B cell (primary cell): Measurements from ENCODE around the gene PDE11A. TPM values are rescaled to one million over a fixed set of nuclear protein-coding genes. Genes with fewer than 3 reads are reported as not detected.

Experiments
- ATAC-seq: fragments of 200-7000 bp; cut with Tn5 transposase; one replicate; pipeline ENCODE4 v1.10.0; 2021; ENCODE audit warnings: low read depth, mild to moderate bottlenecking, moderate number of reproducible peaks, moderate library complexity
- CTCF ChIA-PET: fragments of 350-600 bp; sonication (Branson Sonifier 250); formaldehyde crosslinking; loops from one replicate; lab custom pipeline; 2021; ENCODE audit warnings: antibody characterized with exemption, inconsistent platforms; lab: Charles Lee
- POLR2A ChIA-PET: fragments of 350-600 bp; sonication (Branson Sonifier 250); formaldehyde crosslinking; loops from one replicate; lab custom pipeline; 2021; ENCODE audit warnings: antibody characterized with exemption; lab: Charles Lee
- DNase-seq: peaks from one replicate; pipeline ENCODE4 v3.0.0; 2013
- H2AFZ ChIP-seq: 2 replicates; pipeline ENCODE4 v1.6.1; 2012; ENCODE audit warnings: mild to moderate bottlenecking, low read depth, low read length; ENCODE audit not compliant: insufficient read depth, poor library complexity, severe bottlenecking
- H3K27ac ChIP-seq, 2 donors: 1 replicate in 1 of 2; 2 replicates in 1 of 2; pipeline ENCODE4 v1.5.1; 2012 to 2013; ENCODE audit warnings: low read length in 2 of 2, mild to moderate bottlenecking in 2 of 2, moderate library complexity in 1 of 2
- H3K27me3 ChIP-seq, 4 experiments: fragments of 200-600 bp in 1 of 4; sonication (generic) in 1 of 4; replicated peaks in 1 of 4; 1 replicate in 2 of 4; 2 replicates in 2 of 4; pipeline versions ENCODE4 v1.6.1 to v1.7.0; 2013 to 2016; ENCODE audit warnings: low read length in 3 of 4, mild to moderate bottlenecking in 2 of 4, mixed read lengths in 1 of 4, moderate library complexity in 1 of 4; ENCODE audit not compliant: insufficient read depth in 4 of 4, control insufficient read depth in 3 of 4; ENCODE audit errors: control extremely low read depth in 1 of 4
- H3K36me3 ChIP-seq, 2 experiments: replicated peaks in 1 of 2; 1 replicate in 1 of 2; 2 replicates in 1 of 2; pipeline versions ENCODE4 v1.6.1 to v1.7.1; 2013; ENCODE audit warnings: low read length in 1 of 2; ENCODE audit not compliant: insufficient read depth in 2 of 2, control insufficient read depth in 1 of 2; ENCODE audit errors: control extremely low read depth in 1 of 2, extremely low read depth in 1 of 2
- H3K4me1 ChIP-seq, 2 donors: fragments of 200-600 bp in 1 of 2; sonication (generic) in 1 of 2; 1 replicate in 1 of 2; 2 replicates in 1 of 2; pipeline versions ENCODE4 v1.5.1 to v1.6.1; 2013 to 2017; ENCODE audit warnings: low read length in 2 of 2; ENCODE audit not compliant: control insufficient read depth in 2 of 2, insufficient read depth in 2 of 2
- H3K4me2 ChIP-seq: replicated peaks from 2 replicates; pipeline ENCODE3; 2012; ENCODE audit warnings: mild to moderate bottlenecking, low read depth, low read length; ENCODE audit not compliant: poor library complexity, severe bottlenecking
- H3K4me3 ChIP-seq, 5 experiments: fragments of 200-600 bp in 1 of 5; sonication (generic) in 1 of 5; 1 replicate in 3 of 5; 2 replicates in 2 of 5; pipeline versions ENCODE4 v1.5.1 to v1.7.0; 2011 to 2016; ENCODE audit warnings: low read length in 4 of 5, mild to moderate bottlenecking in 4 of 5, low read depth in 2 of 5, control low read depth in 1 of 5, moderate library complexity in 1 of 5; ENCODE audit not compliant: insufficient read depth in 1 of 5; ENCODE audit errors: control extremely low read depth in 1 of 5, extremely low read depth in 1 of 5
- H3K79me2 ChIP-seq: fragments of 200-600 bp; sonication (generic); one replicate; pipeline ENCODE4 v1.6.0; 2016; ENCODE audit warnings: low read length; ENCODE audit not compliant: control insufficient read depth, insufficient read depth
- H3K9ac ChIP-seq: fragments of 200-600 bp; sonication (generic); 2 replicates; pipeline ENCODE4 v1.6.1; 2017; ENCODE audit warnings: mild to moderate bottlenecking, low read length, moderate library complexity
- H3K9me3 ChIP-seq, 3 donors: one replicate each; pipeline versions ENCODE4 v1.6.1 to v1.7.1; 2013; ENCODE audit warnings: low read length in 2 of 3; ENCODE audit not compliant: control insufficient read depth in 2 of 3, insufficient read depth in 1 of 3; ENCODE audit errors: control extremely low read depth in 1 of 3
- H4K20me1 ChIP-seq: 2 replicates; pipeline ENCODE4 v1.6.0; 2012; ENCODE audit warnings: mild to moderate bottlenecking, low read length; ENCODE audit not compliant: insufficient read depth, control insufficient read depth, poor library complexity, severe bottlenecking
- H3K27ac Mint-ChIP-seq: one replicate; pipeline ENCODE4 v1.8.0; 2021; ENCODE audit warnings: mixed read lengths
- H3K27me3 Mint-ChIP-seq: one replicate; pipeline ENCODE4 v1.8.0; 2021; ENCODE audit warnings: mixed read lengths
- H3K4me1 Mint-ChIP-seq: one replicate; pipeline ENCODE4 v1.8.0; 2021; ENCODE audit warnings: mixed read lengths
- H3K4me3 Mint-ChIP-seq: one replicate; pipeline ENCODE4 v1.8.0; 2021; ENCODE audit warnings: mixed read lengths
- H3K9me3 Mint-ChIP-seq: one replicate; pipeline ENCODE4 v1.8.0; 2022; ENCODE audit warnings: mixed read lengths; ENCODE audit not compliant: insufficient read depth
- EZH2 ChIP-seq: IDR thresholded peaks from 2 replicates; pipeline ENCODE4 v1.6.1; 2012; ENCODE audit warnings: borderline replicate concordance, low read depth, mild to moderate bottlenecking, moderate library complexity, low read length; ENCODE audit not compliant: insufficient read depth, poor library complexity, severe bottlenecking
- WGBS: methylation state at CpG from one replicate; pipeline ENCODE4 v1.1.5; 2013; ENCODE audit warnings: missing lambda C conversion rate; ENCODE audit not compliant: insufficient coverage; 5-methylcytosine and 5-hydroxymethylcytosine counted together
- intact Hi-C: fragments of 100-400 bp; cut with micrococcal nuclease; formaldehyde crosslinking; loops from one replicate; pipeline ENCODE4 v1.10.0; 2022
- polyA plus RNA-seq: library from polyadenylated mRNA; depleted of rRNA; stranded (reverse); fragments of >200 nt; gene quantifications from 2 replicates; pipeline ENCODE4 v1.2.3, GENCODE V29; 2012
- total RNA-seq, 2 donors: library from RNA; stranded (reverse); fragments of 120-200 nt in 1 of 2; gene quantifications; 1 replicate in 1 of 2; 2 replicates in 1 of 2; pipeline versions ENCODE4 v1.2.3 to v1.2.4, GENCODE V29; 2013 to 2022
- TF ChIP-seq, protein P1 (sequence below): fragments of 200-600 bp; IDR thresholded peaks from one replicate; pipeline ENCODE4 v1.8.0; 2022; ENCODE audit warnings: antibody characterized with exemption, mild to moderate bottlenecking

Gene PDE11A
- total and polyA plus RNA-seq, 2 donors (not counting 1 experiment from before 2014, with no cell fraction given) = 0.25 TPM; not detected in 1

DNA sequence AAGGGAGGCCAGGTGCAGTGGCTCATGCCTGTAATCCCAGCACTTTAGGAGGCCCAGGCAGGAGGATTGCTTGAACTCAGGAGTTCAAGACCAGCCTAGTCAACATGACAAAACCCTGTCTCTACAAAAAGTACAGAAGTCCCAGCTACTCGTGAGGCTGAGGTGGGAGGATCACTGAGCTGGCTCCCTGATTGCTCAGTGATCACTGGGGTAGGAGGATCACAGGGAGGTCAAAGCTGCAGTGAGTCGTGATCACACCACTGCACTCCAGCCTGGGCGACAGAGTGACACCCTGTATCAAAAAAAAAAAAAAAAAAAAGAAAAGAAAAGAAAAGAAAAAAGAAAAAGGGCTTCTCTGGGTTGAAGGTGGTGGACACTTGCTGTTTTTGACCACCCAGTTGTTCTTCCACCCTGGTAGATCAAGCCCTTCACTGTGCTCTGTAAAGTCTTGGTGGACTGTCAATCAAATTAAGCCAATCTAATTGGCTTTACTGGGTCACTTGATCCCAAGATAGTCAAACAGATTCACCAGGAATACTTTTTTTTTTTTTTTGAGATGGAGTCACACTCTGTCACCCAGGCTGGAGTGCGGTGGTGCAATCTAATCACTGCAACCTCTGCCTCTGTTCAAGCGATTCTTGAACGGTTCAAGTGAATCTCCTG, 488.4 kb downstream of the PDE11A start:
- H3K36me3 ChIP-seq = no peaks in the 10 kb centered on the region
- TF ChIP-seq, protein P1, sequence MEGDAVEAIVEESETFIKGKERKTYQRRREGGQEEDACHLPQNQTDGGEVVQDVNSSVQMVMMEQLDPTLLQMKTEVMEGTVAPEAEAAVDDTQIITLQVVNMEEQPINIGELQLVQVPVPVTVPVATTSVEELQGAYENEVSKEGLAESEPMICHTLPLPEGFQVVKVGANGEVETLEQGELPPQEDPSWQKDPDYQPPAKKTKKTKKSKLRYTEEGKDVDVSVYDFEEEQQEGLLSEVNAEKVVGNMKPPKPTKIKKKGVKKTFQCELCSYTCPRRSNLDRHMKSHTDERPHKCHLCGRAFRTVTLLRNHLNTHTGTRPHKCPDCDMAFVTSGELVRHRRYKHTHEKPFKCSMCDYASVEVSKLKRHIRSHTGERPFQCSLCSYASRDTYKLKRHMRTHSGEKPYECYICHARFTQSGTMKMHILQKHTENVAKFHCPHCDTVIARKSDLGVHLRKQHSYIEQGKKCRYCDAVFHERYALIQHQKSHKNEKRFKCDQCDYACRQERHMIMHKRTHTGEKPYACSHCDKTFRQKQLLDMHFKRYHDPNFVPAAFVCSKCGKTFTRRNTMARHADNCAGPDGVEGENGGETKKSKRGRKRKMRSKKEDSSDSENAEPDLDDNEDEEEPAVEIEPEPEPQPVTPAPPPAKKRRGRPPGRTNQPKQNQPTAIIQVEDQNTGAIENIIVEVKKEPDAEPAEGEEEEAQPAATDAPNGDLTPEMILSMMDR = no peak
- Mint-ChIP-seq H3K9me3 (no peaks in the 10 kb centered on the region), H3K27ac (no peak overlapping the region), H3K27me3 (peaks cover 4% of the 10 kb centered on the region), H3K4me1 (no peaks in the 10 kb centered on the region), H3K4me3 (no peak overlapping the region)
- H3K27ac ChIP-seq = no peak overlapping the region
- no peaks in the 10 kb centered on the region for H4K20me1 ChIP-seq
- no peaks in the 10 kb centered on the region for H3K4me1 ChIP-seq
- no peak overlapping the region for H3K4me2 ChIP-seq
- H3K9me3 ChIP-seq = no peaks in the 10 kb centered on the region
- DNase-seq (no peak), ATAC-seq (no peak)
- H2AFZ ChIP-seq = no peak overlapping the region
- H3K4me3 ChIP-seq = no peak overlapping the region
- no peak overlapping the region for H3K9ac ChIP-seq
- intact Hi-C loops = no loop called here
- ChIA-PET CTCF (interaction anchor here (1.4 kb wide), 1 partner anchor 20 kb away, joined by 4 read pairs; no protein-coding TSS in a partner anchor), POLR2A (no interaction called here)
- WGBS = 80% methylated on average over 2 of the region's 6 CpGs
- H3K27me3 ChIP-seq = no peaks in the 10 kb centered on the region
- no peaks in the 10 kb centered on the region for H3K79me2 ChIP-seq

DNA sequence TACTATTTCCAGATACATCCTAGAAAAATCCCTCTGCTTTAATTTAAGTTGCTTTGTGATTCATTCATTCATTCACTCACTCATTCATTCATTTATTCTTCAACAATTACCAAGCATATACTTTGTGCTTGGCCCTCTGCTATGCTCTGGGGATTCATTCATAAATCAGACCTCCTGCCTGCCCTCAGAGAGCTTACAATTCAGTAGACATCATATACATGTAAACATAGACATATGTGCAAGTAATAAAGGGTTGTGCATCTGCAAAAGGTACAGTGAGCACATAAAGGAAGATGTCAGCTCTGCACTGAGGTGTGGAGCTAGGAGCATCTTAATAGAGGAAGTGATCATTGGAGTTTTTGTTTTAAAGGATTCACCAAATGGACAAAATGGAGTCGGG, 490.6 kb downstream of the PDE11A start:
- Histone ChIP-seq H2AFZ (no peak overlapping the region), H3K4me1 (no peaks in the 10 kb centered on the region), H3K4me3 (no peak overlapping the region), H3K36me3 (no peaks in the 10 kb centered on the region), H3K27me3 (no peaks in the 10 kb centered on the region), H3K27ac (no peak overlapping the region), H3K4me2 (no peak overlapping the region), H4K20me1 (no peaks in the 10 kb centered on the region), H3K79me2 (no peaks in the 10 kb centered on the region), H3K9ac (no peak overlapping the region), H3K9me3 (no peaks in the 10 kb centered on the region)
- no peak overlapping the region for H3K27ac Mint-ChIP-seq
- ATAC-seq (no peak), DNase-seq (no peak)
- intact Hi-C loops = no loop called here
- no peak overlapping the region for H3K4me3 Mint-ChIP-seq
- TF ChIP-seq EZH2 = no peak
- TF ChIP-seq, protein P1 = no peak
- ChIA-PET CTCF (no interaction called here), POLR2A (no interaction called here)
- no peaks in the 10 kb centered on the region for H3K9me3 Mint-ChIP-seq
- H3K27me3 Mint-ChIP-seq = peaks cover 3% of the 10 kb centered on the region
- 100% methylated on average over 1 of the region's 1 CpG for whole genome bisulfite sequencing
- no peaks in the 10 kb centered on the region for H3K4me1 Mint-ChIP-seq
